NCI-H146 (cell line): ENCODE measurements around the gene MANF.
"Not testable (repeated sequence)": the region's sequence is repeated elsewhere in the genome, so short reads cannot be mapped to it uniquely, and the experiment has no call there.

Experiments used
- DNase-seq: peaks from one replicate; lab custom pipeline; 2025; lab: John Stamatoyannopoulos, UW

Gene MANF

GRCh38 chr3:51373658-51374421 is 11.3 kb upstream of the MANF start:
- DNase-seq, result no peak

DNA sequence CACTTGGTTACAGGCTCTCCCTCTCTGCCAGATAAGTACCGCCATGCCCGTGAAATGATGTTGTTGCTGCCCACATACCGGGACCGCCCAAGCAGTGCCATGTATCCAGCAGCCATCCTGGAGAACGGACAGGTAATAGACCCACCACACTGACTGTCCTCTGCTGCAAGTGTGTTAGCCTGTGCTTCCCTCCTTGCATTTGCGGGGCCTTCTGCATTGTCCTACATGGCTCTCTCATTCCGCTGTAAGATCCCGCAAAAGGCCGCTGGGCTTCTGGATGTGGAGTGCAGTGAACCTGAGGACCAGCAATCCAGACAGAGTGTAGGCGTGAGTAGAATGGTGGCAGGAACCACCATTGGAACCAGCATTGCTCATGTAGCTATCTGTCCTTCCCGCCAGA is 10.6 kb upstream of the MANF start:
- DNase-seq, result no peak

DNA sequence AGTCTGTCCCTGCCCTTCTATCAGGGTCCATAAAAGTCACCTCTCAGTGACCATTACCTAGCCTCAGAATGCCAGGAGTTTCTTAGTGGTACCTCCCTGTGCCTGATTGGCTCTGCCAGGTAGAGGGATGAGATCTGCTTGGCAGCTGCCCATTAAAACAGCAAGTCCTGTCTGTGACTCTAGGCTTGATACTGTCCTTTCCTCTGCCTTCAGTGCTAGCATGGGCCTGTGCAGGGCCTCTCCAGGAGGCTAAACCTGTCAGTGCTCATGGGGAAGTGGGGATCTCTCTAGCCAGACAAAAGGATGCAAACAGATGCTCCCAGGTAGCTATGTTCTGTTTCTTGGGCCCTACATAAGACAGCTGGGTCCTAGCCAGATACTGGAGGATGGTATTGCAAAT is 10.0 kb upstream of the MANF start:
- DNase-seq, result no peak

GRCh38 chr3:51375571-51375970 is 9.5 kb upstream of the MANF start:
- no peak for DNase-seq

DNA sequence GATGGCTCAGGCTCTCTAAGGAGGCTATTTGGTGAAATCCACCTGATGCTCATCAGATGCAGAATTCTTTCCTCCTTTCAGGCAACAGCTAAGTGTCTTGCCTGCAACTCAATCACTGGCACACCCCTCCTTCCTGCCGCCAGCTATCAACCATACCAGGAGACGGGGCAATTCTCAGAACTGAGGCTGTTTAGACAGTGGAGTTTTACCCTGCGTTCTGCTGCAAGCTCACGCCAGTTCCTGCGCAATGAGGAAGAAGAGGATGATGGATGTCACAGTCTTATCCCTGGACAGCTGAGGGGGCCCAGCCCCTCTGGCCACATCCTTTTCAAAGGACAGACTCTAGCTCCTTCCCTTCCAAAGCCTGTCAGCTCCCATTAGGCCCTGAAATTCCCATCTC is 7.0 kb upstream of the MANF start:
- DNase-seq, result no peak

DNA sequence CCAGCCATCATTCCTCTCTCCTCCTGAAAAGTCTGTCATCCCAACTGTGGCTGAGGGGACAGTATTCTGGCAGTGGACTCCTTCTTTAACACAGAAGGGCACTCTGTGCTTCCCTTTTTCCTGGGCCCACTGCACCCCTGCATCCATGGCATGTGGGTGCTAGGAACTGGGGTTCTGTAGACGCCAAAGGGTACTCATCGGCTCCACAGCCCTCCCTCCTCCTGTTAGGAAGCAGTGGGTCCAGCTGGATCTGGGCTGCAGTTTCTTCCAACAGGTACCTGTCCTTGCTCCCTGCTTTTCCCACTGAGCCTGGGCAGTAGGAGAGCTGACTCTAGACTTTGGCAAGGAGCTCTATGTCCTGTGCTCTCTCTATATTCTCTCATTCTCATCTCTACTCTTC is 6.4 kb upstream of the MANF start:
- no peak for DNase-seq

GRCh38 chr3:51379301-51379700 is 5.8 kb upstream of the MANF start:
- no peak for DNase-seq

- no peak for DNase-seq
Observed at GRCh38 chr3:51379746-51380455, 5.2 kb upstream of the MANF start.

DNA sequence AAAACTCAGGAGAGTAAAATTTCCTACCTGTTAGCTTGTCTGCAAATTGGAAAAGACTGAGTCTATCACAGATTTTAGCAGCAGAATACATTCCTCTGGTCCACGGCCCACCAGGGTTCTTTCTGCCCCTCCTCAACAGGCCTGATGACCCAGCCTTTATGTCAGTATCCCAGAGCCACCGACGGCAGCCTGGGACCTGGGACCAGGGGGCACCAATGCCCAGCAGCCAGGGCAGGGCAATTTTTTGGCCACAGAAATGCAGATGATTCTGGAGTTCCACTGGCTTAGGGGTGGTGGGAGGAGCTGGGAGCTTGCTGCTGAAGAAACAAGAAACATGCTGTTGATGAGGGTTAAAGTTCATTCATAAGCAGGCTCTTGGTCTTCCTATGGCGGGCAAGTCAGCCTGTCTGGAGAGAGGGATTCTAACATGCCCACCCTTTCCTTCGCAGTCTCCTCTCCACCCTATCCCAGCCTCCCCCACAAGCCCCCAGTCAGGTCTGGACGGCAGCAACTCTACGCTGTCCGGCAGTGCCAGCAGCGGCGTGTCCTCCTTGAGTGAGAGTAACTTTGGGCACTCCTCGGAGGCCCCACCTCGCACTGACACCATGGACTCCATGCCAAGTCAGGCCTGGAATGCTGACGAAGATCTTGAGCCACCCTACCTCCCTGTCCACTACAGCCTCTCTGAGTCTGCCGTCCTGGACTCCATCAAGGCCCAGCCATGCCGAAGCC is 4.3 kb upstream of the MANF start:
- no peak for DNase-seq

GRCh38 chr3:51381333-51381705 is 3.8 kb upstream of the MANF start:
- no peak for DNase-seq

- no peak for DNase-seq
Observed at GRCh38 chr3:51382076-51382745, 2.9 kb upstream of the MANF start.

- no peak for DNase-seq
Observed at GRCh38 chr3:51382947-51383578, 2.0 kb upstream of the MANF start.

DNA sequence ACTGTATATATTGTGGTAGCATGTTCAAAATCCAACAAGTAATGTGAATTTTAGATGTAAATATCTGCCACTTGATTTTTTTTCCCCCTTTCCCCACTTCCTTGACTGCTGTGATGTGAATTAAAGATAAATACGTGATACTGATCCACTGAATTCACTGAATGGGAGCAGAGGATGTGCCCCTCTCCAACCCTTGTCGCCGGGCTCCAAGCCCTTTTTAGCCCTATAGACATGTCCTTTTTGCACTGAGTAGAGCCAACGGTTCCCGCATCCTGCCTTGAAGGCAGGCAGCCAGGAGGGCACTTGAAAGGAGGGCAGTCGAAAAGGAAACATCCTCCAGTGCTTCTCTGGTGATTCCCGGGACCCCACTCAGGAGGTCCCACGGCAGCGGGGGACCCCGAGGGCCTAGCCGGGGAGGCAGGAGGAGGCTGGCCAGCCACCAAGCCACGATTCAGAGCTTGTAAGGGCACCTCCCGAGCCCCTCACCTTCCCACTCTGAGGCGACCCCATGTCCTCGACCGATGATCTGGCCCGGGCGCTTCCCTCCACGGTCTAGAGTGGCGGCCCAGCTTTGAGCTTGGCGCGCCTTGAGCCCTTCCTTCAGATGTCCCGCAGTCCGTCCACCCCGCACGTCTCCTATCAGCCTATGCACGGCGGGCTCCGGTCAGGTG is 901 bp upstream of the MANF start:
- DNase-seq, result peak; percentile 30

GRCh38 chr3:51385621-51386091 is 565 bp downstream of the MANF start:
- DNase-seq, result no peak

DNA sequence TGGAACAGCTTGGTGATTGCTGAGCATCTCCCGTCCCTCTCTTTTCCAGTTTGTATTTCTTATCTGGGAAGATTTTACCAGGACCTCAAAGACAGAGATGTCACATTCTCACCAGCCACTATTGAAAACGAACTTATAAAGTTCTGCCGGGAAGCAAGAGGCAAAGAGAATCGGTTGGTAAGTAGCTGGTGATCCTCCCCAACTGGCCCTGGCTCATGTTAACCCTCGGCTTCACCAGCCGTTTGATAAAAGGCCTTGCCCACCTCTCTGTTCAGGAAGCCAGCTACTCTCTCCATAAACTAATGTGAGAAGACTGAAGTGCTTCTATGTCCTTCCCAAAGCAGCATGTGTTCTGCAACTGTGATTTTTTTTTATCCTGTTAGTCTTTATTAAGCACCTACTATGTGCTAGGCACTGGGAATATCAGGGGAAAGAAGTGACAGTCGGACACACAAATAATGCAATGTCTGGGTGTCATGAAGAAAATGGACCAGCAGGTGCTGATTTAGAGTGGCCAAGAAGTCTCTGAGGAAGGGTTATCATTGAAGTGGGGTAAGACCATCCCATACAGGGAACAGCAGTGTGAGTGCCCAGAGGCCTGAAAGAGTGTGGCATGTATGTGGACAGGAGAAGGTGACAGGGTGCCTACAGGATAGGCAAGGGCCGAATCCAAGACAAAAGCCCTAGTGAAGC is 1.2 kb downstream of the MANF start:
- DNase-seq, result no peak

- DNase-seq, result no peak
Observed at GRCh38 chr3:51386852-51387229, 1.8 kb downstream of the MANF start.

- DNase-seq, result not testable (repeated sequence)
Observed at GRCh38 chr3:51387281-51387680, 2.2 kb downstream of the MANF start.

GRCh38 chr3:51388286-51389029 is 3.4 kb downstream of the MANF start:
- DNase-seq, result no peak

- DNase-seq, result peak; percentile 46
Observed at GRCh38 chr3:51389423-51390183, 4.5 kb downstream of the MANF start.
